HG03025 (cell line): ENCODE results near the gene ADCY1.
"Not testable (repeated sequence)": the region's sequence is repeated elsewhere in the genome, so short reads cannot be mapped to it uniquely, and the experiment has no call there.

Experiments
- ATAC-seq: cut with Tn5 transposase; IDR thresholded peaks from one replicate; pipeline ENCODE4 v1.9.1; 2021; ENCODE audit warnings: mild to moderate bottlenecking, moderate library complexity; ENCODE audit not compliant: unreplicated experiment, low FRiP score

ADCY1 gene

DNA sequence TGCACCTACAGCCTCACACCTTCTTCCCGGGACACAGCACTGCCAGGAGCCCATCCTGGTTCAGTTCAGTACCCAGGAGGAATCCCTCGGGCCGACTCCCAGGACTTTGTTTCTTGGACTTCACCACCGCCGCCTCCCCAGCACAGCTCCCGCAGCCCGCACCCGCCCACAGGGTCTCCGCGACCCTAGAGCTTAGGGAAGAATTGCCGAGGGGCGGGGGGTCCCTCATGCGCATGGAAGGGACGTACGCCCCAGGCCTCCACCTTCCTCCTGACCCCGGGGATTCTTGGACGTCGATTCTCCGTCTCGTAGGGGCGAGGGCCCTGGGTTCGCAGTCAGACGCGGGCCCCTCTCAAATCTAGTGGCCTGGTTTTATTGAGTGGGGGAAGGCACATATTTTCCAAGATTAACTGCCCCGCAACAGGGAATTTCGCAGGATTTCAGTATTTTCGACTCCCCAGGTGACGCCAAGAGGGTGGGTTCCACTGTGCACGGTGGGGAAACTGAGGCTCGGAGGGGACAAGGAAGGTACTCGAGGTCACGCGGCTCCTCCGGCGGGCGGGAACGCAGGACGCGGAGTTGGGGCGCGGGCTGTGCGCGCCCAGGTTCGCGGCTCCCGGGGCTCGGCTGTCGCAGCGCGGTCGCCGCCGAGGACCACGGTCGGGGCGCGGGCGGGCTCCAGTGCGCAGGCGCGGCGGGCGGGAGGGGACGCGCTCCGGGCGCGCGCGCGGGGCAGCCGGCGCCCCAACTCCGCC is at the start of gene ADCY1:
ADCY1 (plus strand) TSS at position 708 of the 755 bp plus-strand sequence. CDS start 176 bp downstream, outside the sequence.
- ATAC-seq, result no peak

DNA sequence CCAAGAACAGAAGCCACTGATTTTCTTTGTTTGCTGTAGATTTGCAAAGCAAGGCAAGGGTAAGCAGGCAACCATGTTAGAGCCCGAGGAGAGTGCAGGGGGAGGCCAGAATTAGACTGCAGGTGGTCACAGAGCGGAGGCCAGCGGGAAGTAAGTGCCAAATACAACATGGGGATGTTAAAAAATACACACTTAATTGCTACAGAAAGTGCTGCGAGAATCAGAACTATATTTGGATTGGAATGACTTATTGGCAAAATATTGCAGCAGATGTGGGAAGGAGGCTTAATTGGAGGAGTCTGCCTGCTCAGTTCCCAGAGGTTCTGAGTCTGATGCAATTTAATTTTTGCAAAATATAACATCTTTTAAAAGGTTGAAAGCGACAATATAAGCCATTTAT is 49.7 kb upstream of the ADCY1 start:
- no peak for ATAC-seq

DNA sequence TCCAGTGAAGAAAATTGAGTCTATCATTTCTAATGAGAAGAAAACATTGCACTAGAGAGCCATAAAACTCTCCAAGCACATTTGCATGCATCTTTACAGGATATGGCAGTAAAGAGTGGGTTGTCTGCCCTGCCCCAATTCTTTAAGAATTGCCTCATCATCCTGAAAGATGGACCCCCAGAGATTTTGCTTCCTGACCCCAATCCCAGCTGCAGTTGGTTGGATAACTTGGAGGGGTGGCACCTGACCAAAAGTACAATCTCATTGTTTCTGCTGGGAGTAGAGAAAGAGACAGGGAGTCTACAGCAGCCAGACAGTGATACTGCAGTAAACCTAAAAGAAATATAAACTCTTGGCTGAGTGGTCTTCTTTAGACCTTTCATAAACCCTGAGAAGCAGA is 49.1 kb upstream of the ADCY1 start:
- ATAC-seq, result no peak

DNA sequence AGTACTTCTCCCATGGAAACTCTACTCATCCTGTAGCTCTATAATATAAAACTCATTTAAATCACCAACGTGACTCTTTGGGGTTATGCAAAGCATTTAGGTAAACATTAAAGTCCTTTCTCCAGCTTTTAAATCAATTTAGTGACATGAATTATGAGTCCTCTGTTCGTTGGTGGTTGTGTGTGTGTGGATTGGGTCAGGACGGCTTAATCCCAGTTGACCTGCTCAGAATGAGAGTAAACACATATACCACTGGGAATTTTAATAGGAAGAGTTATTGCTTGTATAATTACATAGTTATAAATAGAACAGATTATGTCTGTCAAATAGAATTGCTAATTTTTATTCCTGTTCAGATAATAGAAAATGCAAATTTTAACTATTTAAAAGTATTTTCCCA is 30.7 kb upstream of the ADCY1 start:
- ATAC-seq, result no peak

DNA sequence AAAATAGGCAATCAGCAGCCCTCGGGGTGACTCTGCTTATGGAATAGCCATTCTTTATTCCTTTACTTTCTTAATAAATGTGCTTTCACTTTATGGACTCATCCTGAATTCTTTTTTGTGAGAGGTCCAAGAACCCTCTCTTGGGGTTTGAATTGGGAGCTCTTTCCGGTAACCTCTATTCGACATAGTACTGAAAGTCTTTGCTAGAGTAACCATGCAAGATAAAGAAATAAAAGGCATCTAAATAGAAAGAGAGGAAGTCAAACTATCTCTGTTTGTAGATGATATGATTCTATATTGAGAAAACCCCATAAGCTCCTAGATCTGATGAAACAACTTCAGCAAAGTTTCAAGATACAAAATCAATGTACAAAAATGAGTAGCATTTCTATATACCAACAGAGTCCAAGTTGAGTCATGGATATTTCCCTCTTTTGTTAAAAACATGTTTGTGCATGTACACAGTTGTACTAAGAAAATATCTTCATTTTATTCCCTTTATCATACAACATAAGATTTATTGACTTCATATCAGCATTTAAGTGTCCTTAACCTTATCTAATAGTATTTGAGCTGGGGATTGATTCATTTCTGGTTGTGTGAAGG is 29.0 kb upstream of the ADCY1 start:
- ATAC-seq, result not testable (repeated sequence)

DNA sequence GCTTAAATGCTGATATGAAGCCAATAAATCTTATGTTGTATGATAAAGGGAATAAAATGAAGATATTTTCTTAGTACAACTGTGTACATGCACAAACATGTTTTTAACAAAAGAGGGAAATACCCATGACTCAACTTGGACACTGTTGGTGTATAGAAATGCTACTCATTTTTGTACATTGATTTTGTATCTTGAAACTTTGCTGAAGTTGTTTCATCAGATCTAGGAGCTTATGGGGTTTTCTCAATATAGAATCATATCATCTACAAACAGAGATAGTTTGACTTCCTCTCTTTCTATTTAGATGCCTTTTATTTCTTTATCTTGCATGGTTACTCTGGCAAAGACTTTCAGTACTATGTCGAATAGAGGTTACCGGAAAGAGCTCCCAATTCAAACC is 25.3 kb upstream of the ADCY1 start:
- not testable (repeated sequence) for ATAC-seq

DNA sequence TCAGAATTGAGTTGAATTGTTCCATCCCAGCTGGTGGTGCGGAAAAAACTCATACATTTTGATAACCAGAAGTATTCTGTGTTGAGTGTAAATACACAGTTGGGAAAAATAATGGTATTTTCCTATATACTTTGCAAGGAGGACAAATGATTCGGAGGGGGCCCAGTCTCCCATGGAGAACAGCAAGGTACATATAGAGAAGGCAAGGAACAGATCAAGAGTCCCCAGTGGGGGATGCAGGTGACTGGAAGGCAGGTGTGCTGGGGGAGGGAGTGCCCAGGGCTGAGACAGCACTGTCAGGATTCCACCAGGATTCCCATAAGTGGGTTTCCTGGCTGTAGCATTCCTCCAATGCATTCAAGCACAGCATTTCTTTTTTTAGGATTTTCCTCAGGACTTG is 10.8 kb upstream of the ADCY1 start:
- no peak for ATAC-seq

DNA sequence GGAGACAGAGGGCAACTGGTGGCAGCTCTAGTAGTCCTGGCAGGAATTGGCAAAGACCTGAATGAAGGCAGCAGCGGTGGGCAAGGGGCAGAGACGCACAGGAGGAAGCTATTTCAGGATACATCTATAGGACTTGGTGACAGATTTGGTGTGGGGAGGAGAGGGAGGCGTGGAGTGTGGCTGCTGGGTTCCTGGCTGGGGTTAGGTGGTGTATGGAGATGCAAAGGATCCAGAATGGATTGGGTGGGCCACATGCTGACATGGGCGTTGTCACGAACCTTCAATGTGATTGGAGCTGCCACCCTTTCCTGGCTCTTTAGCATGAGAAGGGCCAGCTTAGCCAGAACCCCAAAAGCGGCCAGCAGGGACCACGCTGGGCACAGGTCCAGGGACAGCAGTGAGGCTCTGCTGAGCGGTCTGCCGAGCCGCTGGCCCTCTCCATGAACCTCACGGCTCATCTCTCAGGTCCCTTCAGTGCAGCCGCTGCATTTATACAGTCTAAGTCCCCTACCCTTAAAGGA is 10.2 kb upstream of the ADCY1 start:
- ATAC-seq, result no peak

DNA sequence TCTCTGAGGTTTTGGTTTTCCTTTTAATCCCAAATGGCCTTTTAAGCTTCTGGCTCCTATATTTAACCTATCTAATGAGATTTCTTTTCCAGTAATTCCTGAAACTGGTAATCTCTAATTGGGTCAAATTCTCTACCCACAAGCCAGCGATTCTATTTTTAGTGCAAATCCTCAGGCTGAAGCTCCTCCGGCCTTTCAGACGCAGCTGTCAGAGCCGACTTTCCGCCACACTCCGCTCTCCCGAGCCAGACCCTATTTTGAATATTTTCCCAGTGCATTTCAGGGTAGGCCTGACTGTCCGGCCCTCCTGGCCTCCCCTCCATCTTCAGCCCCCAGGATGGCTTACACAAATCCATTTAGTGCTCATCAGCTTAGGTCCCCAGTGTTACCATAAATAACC is 9.7 kb upstream of the ADCY1 start:
- no peak for ATAC-seq

DNA sequence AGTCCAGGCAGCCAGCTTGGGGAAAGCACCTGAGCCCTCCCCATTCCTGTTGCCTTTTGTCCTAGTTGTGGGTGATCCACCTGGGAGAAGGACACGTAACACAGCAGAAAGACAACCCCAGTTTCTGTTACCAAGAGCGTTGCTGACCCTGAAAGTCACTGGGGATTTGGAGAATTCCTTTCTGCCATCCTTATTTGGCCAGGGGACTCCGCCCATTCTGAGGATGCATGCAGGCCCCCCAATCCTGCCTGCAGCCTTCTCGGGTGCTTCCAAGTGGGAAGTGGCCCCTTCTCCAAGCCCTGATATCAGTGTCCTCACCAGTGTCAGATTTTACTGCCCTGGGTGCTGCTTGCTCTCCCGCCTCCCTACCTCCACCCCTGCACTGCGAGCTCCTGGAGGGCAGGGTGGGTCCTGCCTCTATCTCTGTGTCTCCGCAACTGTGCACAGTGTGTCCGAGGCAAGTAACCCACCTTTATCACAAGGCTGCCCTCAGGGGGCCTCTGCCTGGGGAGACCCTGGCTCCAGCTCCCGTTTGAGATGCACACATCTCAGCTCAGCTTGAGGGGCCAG is 9.2 kb upstream of the ADCY1 start:
- no peak for ATAC-seq

DNA sequence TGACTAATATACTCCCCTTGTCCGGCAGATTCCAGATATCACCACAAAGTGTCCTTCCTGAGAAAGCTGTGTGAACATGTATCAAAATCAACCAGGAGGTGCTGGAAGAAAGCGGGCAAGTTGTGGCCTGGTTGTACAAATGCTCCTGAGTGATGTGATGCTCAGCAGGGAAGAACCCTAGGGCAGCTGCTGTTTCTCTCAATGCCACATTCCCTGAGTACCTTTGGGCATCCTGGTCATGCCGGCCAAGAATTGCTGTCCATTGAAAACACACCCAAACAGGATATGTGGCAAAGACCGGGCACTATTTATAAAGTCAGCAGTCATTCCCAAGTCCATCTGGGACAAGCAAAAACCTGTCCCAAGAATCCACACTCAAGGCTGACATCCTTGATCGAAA is 7.8 kb upstream of the ADCY1 start:
- ATAC-seq, result no peak

DNA sequence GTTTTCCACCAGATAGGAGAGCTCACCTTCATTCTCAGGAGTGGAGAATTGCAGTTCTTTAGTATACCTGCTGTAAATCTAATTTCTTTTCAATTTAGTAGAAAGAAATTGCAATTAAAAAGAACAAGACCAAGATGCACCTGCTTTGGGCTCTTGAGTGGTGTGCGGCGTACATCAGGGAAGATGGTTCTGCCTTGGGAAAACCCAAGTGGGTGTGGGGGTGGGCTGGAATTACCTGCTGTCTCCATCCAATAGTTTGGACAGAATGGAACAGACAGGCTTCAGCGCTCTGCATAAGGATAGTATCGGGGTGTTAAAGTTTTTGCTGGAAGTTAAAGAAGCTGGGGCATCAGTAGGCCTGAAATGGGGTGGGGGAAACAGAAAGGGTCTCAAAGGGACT is 7.2 kb upstream of the ADCY1 start:
- ATAC-seq, result no peak

DNA sequence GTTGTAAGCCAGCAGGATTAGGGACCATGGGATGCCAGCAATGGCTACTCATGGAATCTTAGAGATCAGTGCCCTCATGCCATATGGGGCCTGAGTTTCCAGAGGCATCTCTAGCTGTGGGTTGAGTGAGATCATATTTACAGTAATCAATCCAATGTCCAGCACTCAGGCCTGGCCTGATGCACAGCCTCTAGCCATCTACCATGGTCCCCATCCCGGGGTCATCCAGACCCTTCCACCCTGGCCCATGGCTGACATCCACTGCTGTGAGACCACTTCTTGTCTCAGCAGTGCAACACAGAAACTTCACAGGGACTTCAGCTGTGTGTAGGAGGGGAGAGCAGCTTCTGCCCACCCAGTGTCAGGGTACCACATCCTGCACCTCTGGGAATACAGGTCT is 6.5 kb upstream of the ADCY1 start:
- ATAC-seq, result no peak

DNA sequence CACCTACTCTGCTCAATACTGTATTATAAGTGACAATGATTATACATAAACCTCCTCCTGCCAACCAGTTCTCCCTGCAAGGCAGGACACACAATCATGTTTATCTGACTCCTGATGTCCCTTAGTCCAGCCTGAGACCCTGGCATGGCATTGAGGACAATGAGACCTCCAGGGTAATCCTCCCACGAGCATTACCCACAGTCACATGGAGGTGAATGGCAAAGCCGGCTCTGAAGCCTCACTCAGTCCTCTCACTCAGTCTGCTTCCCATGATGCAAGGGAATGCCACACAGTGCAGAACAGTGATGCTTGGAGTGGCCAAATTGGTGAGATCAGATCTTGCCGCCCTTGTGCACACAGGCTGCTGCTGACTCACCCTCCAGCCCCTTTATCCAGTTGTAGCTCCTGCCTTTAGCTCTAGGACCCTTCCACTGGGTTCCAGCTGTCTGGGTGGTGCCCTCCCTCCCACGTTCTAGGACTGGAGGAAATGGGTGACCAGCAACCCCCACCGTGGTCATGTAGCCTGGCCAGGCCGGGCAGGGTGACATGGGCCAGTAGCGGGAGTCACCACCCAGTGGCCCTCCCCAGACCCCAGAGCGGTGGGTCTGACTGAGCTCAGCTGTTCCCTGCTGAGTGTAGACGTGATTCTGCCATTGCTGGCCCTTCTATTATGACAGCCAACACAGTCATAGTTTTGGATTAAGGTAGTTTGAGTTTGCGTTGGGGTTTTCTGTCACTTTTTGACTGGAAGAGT is 5.5 kb upstream of the ADCY1 start:
- ATAC-seq, result no peak

DNA sequence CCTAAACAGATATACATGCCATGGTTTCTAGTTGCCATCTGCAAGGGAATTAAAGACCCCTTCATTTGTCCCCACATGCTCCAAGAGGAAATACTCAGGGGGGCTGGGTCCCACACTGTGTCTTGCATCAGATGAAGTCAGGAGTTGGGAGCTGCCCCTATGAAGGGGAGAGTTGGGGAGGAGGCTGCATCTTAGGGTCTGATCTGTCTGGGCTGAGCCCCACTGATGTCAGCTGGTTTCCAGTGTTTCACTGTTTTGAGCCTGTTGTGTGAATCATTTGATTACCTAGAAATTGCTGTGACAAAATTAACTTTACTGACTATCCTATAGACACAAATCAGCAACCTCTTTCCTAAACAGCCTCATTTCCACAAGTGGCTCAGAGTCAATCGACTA is 4.9 kb upstream of the ADCY1 start:
- ATAC-seq, result no peak

DNA sequence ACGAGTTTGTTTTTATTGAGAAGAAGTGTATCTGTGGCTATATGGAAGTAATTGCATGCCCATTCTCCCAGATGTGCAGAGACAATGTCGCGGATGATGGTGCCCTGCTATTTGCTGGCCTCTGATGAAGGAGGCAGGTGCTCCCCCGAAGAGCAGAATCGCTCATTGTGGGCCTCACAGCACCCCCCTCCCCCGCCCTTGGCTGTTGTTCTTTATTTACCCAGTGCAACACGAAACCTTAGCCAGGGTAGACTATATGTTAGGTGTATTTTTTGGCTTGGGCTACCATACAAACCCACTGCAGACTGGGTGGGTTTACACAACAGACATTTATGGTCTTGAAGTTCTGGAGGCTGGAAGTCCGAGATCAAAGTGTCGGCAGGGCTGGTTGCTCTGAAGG is 3.4 kb upstream of the ADCY1 start:
- no peak for ATAC-seq

DNA sequence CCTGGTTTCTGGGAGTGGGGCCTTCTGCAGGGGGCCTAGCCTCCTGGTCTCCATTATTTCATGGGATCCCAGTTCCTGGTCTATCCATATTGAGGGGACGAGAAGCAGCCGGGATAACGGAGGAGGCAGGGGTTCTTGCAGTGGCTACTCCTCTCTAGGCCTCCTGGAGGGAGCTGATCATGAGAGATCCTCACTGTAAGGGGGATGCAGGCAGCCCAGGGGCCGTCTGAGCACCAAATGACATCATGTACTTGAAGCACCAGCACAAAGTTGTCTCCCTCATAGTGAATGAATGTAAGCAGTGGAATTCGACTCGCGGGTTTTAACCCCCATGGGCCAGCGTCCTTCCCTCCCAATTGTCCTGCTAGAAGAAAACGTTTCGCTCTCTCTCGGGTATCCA is 964 bp upstream of the ADCY1 start:
- ATAC-seq, result no peak

DNA sequence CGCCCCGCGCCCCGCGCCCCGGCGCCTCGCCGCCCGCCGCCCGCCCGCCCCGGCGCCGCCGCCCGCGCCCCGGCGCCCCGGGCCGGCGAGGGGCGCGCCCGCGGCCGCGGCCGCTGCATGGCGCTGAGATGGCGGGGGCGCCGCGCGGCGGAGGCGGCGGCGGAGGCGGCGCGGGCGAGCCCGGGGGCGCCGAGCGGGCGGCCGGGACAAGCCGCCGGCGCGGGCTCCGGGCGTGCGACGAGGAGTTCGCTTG is 174 bp downstream of the ADCY1 start:
- no peak for ATAC-seq

DNA sequence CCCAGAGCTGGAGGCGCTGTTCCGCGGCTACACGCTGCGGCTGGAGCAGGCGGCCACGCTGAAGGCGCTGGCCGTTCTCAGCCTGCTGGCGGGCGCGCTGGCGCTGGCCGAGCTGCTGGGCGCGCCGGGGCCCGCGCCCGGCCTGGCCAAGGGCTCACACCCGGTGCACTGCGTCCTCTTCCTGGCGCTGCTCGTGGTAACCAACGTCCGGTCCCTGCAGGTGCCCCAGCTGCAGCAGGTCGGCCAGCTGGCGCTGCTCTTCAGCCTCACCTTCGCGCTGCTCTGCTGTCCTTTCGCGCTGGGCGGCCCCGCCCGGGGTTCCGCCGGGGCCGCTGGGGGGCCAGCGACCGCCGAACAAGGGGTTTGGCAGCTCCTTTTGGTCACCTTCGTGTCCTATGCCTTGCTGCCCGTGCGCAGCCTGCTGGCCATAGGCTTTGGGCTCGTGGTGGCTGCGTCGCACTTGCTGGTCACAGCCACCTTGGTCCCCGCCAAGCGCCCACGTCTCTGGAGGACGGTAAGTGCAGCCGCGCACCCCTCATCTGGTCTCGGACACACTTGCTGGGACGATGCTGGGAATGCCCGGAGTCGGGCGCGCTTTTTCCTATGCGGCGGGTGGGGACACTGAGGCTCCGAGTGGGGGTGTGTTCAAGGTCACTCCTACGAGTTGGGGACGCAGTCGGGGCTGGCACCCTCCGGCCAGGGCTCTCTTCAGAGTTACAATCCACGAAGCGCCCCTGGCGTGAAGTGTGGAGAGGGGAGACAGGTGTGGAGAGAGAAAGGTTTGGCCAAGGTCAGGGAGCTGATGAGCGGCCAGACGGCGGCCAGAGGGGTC is 717 bp downstream of the ADCY1 start:
- no peak for ATAC-seq

DNA sequence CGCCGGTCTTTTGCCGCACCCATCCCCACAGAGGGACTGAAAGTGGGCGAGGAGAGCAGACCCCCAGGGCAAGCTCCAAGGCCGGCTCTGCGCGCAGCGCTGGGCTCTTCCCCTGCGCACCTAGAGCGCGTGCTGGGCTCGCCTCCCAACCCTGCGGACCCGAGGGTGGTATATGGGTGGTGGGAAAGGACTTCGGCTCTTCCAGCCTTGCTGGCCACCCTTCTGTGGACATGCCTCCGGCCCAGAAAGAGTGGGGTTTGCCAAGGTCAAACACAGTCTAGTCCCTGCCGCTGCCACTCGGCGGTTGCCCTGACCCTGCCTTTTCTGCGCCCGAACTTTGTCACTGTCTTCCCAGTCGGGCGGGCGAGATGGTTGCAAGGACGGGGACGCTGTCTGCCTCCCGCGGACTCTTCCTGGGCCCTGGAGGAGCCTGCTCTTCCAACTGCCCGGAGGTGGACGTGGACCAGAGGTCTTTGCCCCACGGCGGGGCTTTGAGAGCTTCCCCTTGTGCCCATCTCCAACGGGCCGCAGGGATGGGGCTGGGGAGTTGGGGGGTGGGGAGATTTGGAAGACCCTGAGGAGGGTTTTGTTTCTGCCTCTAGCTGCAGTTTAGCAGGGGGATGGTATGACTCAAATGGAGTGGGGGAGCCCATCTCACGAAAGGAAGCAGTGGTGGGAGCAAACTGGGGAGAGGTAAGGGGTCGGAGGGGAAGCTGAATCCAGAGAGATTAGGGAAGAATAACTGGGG is 1.5 kb downstream of the ADCY1 start:
- ATAC-seq, result no peak
